Keratinocyte (primary cell): ENCODE measurements around the gene RNU6-7.

Experiments used
- EZH2 ChIP-seq: IDR thresholded peaks from one replicate; pipeline ENCODE4 v1.6.1; 2012; ENCODE audit warnings: inconsistent platforms, mild to moderate bottlenecking, low read length, moderate library complexity
- TF ChIP-seq, protein P1 (sequence below), 3 experiments: IDR thresholded peaks in 1 of 3; conservative IDR thresholded peaks in 1 of 3; optimal IDR thresholded peaks in 1 of 3; 2 replicates in 2 of 3; 3 replicates in 1 of 3; pipeline versions ENCODE3 to v1.5.1; 2011; ENCODE audit warnings: low read length in 3 of 3, mild to moderate bottlenecking in 3 of 3, moderate library complexity in 2 of 3, control low read depth in 1 of 3, inconsistent platforms in 1 of 3; ENCODE audit not compliant: insufficient read depth in 2 of 3; ENCODE audit errors: extremely low read depth in 1 of 3

DNA sequence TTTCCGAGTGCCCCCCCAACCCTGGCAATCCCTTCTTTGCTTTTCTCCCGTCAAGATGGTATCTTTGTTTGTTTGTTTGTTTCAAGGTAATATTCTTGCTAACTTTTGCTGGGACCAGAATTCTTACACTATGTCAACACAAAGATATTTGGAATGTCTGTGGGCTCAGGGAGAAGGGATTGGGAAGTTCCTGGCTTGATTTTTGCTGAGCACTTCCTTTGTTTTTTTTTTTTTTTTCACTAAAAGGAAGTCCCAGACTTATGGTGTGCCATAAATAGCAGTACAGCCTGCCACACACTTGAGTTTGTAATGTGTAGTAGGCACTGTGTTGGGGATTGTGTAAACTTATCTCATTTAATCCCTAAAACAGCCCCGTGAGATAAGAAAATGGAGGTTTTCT is 11.2 kb upstream of the RNU6-7 start:
- TF ChIP-seq EZH2 = no peak
- TF ChIP-seq, protein P1, sequence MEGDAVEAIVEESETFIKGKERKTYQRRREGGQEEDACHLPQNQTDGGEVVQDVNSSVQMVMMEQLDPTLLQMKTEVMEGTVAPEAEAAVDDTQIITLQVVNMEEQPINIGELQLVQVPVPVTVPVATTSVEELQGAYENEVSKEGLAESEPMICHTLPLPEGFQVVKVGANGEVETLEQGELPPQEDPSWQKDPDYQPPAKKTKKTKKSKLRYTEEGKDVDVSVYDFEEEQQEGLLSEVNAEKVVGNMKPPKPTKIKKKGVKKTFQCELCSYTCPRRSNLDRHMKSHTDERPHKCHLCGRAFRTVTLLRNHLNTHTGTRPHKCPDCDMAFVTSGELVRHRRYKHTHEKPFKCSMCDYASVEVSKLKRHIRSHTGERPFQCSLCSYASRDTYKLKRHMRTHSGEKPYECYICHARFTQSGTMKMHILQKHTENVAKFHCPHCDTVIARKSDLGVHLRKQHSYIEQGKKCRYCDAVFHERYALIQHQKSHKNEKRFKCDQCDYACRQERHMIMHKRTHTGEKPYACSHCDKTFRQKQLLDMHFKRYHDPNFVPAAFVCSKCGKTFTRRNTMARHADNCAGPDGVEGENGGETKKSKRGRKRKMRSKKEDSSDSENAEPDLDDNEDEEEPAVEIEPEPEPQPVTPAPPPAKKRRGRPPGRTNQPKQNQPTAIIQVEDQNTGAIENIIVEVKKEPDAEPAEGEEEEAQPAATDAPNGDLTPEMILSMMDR (optimal IDR thresholded peaks at IDR 0.05 in 1 of 3, IDR thresholded peaks at IDR 0.05 in 1 of 3, conservative IDR thresholded peaks at IDR 0.05 in 1 of 3; ENCODE audit: extremely low read depth in 1 of 3, insufficient read depth in 2 of 3, low read length in 3 of 3) = no peak
